ENCODE data around the gene TSPY10. TPM values are rescaled to one million over a fixed set of nuclear protein-coding genes. Genes with fewer than 3 reads are reported as not detected.
"Not testable (repeated sequence)": the region's sequence is repeated elsewhere in the genome, so short reads cannot be mapped to it uniquely, and the experiment has no call there.

Gene TSPY10, protein sequence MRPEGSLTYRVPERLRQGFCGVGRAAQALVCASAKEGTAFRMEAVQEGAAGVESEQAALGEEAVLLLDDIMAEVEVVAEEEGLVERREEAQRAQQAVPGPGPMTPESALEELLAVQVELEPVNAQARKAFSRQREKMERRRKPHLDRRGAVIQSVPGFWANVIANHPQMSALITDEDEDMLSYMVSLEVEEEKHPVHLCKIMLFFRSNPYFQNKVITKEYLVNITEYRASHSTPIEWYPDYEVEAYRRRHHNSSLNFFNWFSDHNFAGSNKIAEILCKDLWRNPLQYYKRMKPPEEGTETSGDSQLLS
- not detected for total RNA-seq

DNA sequence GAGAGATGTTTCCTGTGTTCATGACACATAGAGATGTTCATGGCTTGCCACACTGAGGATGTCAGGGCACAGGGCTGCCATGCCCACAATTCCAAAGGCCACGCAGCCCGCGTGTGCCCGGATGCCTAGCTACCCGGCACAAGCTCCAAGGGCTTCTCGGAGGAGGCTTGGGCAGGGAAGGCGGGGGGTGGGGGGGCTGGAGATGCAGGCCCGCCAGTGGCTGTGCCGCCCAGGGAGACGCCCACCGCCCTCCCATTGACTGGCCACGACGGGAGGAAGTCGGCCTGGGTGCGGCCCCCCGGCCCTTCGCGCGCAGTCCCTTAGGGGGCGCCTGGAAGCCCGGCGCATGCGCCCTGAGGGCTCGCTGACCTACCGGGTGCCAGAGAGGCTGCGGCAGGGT, at the start of gene TSPY10:
TSPY10 (plus strand) TSS at position 301 of the 400 bp plus-strand sequence; CDS start at position 347, 46 bp downstream.
- no CpG with 5 or more reads among the region's 26 CpGs for WGBS, 2 donors
- H3K4me3 ChIP-seq; H3K27me3 ChIP-seq; DNase-seq (ENCODE audit: low spot score in 2 of 2); H3K36me3 ChIP-seq; H3K4me1 ChIP-seq; H3K27ac ChIP-seq; H3K9me3 ChIP-seq: not testable (repeated sequence)

DNA sequence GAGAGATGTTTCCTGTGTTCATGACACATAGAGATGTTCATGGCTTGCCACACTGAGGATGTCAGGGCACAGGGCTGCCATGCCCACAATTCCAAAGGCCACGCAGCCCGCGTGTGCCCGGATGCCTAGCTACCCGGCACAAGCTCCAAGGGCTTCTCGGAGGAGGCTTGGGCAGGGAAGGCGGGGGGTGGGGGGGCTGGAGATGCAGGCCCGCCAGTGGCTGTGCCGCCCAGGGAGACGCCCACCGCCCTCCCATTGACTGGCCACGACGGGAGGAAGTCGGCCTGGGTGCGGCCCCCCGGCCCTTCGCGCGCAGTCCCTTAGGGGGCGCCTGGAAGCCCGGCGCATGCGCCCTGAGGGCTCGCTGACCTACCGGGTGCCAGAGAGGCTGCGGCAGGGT, 40.7 kb upstream of the TSPY10 start, which contains the start of gene TSPY9:
TSPY9 (plus strand) TSS at position 301 of the 400 bp plus-strand sequence; CDS start at position 347, 46 bp downstream.
- WGBS, 2 donors: no CpG with 5 or more reads among the region's 26 CpGs
- DNase-seq (ENCODE audit: low spot score in 2 of 2); H3K4me1 ChIP-seq; H3K36me3 ChIP-seq; H3K27me3 ChIP-seq; H3K4me3 ChIP-seq; H3K27ac ChIP-seq; H3K9me3 ChIP-seq: not testable (repeated sequence)

DNA sequence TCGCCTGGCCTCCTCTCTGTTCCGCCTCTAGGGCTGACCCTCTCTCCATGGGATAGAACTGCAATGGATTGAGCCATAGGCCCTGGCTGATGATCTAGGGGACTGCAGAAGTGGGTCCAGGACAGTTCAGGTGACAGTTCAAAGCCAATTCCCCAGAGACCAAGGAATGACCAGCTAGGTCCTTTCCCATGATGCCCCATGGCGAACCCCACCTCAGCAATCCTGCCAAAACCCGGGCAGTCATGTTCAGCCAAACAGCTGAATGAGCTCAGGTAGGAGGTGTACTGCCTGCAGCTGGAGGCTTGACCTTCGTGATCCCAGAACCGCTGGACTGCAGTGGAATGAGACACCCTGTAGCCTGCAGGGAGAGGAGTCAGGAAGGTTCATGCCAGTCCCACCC, 23.3 kb upstream of the TSPY10 start:
- WGBS, 2 donors: 81% methylated on average over 2 of the region's 6 CpGs; no CpG with 5 or more reads in 1 of the 2 donors
- H3K36me3 ChIP-seq; H3K4me3 ChIP-seq; H3K4me1 ChIP-seq; H3K9me3 ChIP-seq; DNase-seq (ENCODE audit: low spot score in 2 of 2); H3K27ac ChIP-seq; H3K27me3 ChIP-seq: not testable (repeated sequence)

DNA sequence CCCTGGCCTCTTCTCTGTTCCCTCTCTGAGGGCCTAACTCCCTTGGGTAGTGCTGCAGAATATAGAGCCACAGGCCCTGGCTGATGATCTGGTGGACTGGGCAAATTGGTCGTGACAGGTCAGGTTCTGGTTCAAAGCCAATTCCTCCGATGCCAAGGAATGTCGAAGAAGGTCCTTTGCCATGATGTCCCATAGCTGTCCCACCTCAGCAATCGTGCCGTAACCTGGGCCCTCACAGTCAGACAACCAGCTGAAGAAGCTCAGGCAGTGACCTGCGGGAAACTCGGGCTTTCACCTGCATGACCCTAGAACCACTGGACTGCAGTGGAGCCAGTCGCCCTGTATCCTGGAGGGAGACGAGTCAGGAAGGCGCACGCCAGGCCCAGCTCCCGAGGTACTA, 11.4 kb upstream of the TSPY10 start:
- not testable (repeated sequence) for H3K36me3 ChIP-seq; H3K4me3 ChIP-seq; DNase-seq (ENCODE audit: low spot score in 2 of 2); H3K27me3 ChIP-seq; H3K27ac ChIP-seq; H3K4me1 ChIP-seq; H3K9me3 ChIP-seq
- WGBS, 2 donors: 80% methylated on average over 3 of the region's 12 CpGs; no CpG with 5 or more reads in 1 of the 2 donors

Other genes with a start within 250 kb of the TSPY10 start
- gene TSPY4, start 190.4 kb upstream of the TSPY10 start, total RNA-seq: not detected
- gene TSPY8, start 170.1 kb upstream of the TSPY10 start, total RNA-seq: not detected
- not detected for gene TSPY3, start 129.5 kb upstream of the TSPY10 start, total RNA-seq
- gene TSPY1, start 60.9 kb upstream of the TSPY10 start, total RNA-seq: not detected
- gene TSPY9, start 40.6 kb upstream of the TSPY10 start, total RNA-seq: not detected